ENCODE data around the gene PPARD. TPM values are rescaled to one million over a fixed set of nuclear protein-coding genes. Genes with fewer than 3 reads are reported as not detected.

Gene PPARD
- polyA plus RNA-seq, 3 donors = 1.2 to 22.0 (median 2.4) TPM

DNA sequence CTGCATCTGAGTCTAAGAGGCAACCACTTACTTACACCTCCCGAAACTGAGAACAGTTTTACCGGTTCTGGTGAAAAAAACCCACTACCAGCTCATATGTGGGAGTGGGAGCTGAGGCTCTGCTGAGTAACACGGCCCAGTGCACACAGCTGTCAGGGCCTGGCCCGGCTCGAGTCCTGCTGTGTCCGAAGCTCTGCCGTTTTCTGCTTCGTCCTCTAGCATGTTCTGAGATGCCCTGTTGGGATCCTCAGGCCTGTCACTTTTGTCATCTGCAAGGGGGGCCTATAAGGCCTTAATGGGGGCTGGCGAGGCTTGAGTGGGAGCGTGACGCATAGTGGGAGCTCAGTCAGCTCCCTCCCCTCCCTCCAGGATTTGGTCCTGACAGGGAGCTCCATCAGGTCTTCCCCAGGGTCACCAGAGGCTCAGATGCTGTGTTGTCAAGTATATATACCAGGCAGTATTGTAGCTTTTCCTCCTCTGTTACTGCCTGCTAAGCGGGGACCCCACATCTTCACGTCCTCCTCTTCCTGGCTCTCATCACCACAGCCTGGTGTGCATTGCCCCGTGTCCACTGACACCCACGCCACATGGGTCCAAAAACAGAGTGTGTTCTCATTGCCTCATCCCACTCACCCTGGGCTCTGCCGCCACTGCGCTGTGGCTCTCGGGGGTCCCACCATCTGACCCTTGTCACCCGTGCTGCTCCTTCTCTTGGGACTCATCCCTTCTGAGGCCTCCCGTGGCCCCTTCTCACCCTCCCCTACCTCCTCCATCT is 64.5 kb downstream of the PPARD start:
- Histone ChIP-seq H3K27me3 (ENCODE audit: control insufficient read depth in 2 of 2, insufficient read depth in 2 of 2, low read length in 2 of 2) (no peaks in the 10 kb centered on the region), H3K4me2 (replicated peaks; ENCODE audit: extremely low read depth, low read length, poor library complexity, severe bottlenecking) (no peak overlapping the region), H3K4me1 (ENCODE audit: control insufficient read depth in 1 of 2, insufficient read depth in 2 of 2, low read length in 2 of 2) (peaks cover 9 to 12% of the 10 kb centered on the region in 2 donors), H3K4me3 (replicated peaks in 1 of 3; ENCODE audit: low read depth in 2 of 3, low read length in 3 of 3) (no peak overlapping the region), H3K9ac (ENCODE audit: insufficient read depth, low read length, poor library complexity, severe bottlenecking) (no peak overlapping the region), H3K36me3 (replicated peaks in 1 of 2; ENCODE audit: control insufficient read depth in 1 of 2, insufficient read depth in 2 of 2, low read length in 2 of 2) (peaks cover 0 to 11% of the 10 kb centered on the region in 2 donors), H2AFZ (ENCODE audit: insufficient read depth, low read depth, low read length, poor library complexity, severe bottlenecking) (no peak overlapping the region), H3K27ac (ENCODE audit: low read depth in 1 of 2, low read length in 2 of 2) (no peak overlapping the region), H3K79me2 (ENCODE audit: insufficient read depth, low read length) (no peaks in the 10 kb centered on the region), H3K9me3 (replicated peaks in 1 of 2; ENCODE audit: control insufficient read depth in 1 of 2, insufficient read depth in 1 of 2, low read length in 2 of 2) (no peaks in the 10 kb centered on the region), H4K20me1 (ENCODE audit: insufficient read depth, low read length) (peaks cover 68% of the 10 kb centered on the region)
- no peak for DNase-seq
- Mint-ChIP-seq H3K27me3 (ENCODE audit: low read depth in 3 of 3) (peaks cover 3 to 11% (median 7%) of the 10 kb centered on the region in 3 donors), H3K36me3 (peaks cover 11 to 13% of the 10 kb centered on the region in 2 donors), H3K4me1 (peaks cover 13% of the 10 kb centered on the region), H3K4me3 (no peak overlapping the region), H3K27ac (peak overlapping the region in 1 of 7 donors; percentile 19), H3K9me3 (no peaks in the 10 kb centered on the region)
- WGBS (ENCODE audit: insufficient coverage) = 97% methylated on average over 12 of the region's 20 CpGs
- intact Hi-C loops (cut with micrococcal nuclease) = no loop called here
- TF ChIP-seq CTCF (IDR thresholded peaks at IDR 0.05) = no peak

DNA sequence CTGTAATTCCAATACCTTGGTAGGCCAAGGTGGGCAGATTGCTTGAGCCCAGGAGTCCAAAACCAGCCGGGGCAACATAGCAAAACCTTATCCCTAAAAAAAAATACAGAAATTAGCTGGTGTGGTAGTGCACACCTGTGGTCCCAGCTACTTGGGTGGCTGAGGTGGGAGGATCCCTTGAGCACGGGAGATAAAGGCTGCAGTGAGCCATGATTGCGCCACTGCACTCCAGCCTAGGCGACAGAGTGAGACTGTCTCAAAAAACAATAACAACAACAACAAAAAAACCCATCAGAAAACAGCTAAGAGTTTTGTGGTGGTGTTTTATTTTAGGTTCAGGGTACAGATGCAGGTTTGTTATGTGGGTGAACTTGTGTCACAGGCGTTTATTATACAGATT is 66.9 kb downstream of the PPARD start:
- Histone ChIP-seq H3K4me1 (ENCODE audit: control insufficient read depth in 1 of 2, insufficient read depth in 2 of 2, low read length in 2 of 2) (peaks cover 9 to 12% of the 10 kb centered on the region in 2 donors), H3K4me2 (replicated peaks; ENCODE audit: extremely low read depth, low read length, poor library complexity, severe bottlenecking) (no peak overlapping the region), H3K36me3 (replicated peaks in 1 of 2; ENCODE audit: control insufficient read depth in 1 of 2, insufficient read depth in 2 of 2, low read length in 2 of 2) (peaks cover 12 to 33% of the 10 kb centered on the region in 2 donors), H3K9ac (ENCODE audit: insufficient read depth, low read length, poor library complexity, severe bottlenecking) (no peak overlapping the region), H2AFZ (ENCODE audit: insufficient read depth, low read depth, low read length, poor library complexity, severe bottlenecking) (no peak overlapping the region), H3K79me2 (ENCODE audit: insufficient read depth, low read length) (no peaks in the 10 kb centered on the region), H4K20me1 (ENCODE audit: insufficient read depth, low read length) (peaks cover 50% of the 10 kb centered on the region), H3K9me3 (replicated peaks in 1 of 2; ENCODE audit: control insufficient read depth in 1 of 2, insufficient read depth in 1 of 2, low read length in 2 of 2) (no peaks in the 10 kb centered on the region), H3K27me3 (ENCODE audit: control insufficient read depth in 2 of 2, insufficient read depth in 2 of 2, low read length in 2 of 2) (no peaks in the 10 kb centered on the region), H3K27ac (ENCODE audit: low read depth in 1 of 2, low read length in 2 of 2) (no peak overlapping the region), H3K4me3 (replicated peaks in 1 of 3; ENCODE audit: low read depth in 2 of 3, low read length in 3 of 3) (no peak overlapping the region)
- no peak overlapping the region for H3K4me3 Mint-ChIP-seq
- H3K27ac Mint-ChIP-seq = no peak overlapping the region
- H3K27me3 Mint-ChIP-seq (ENCODE audit: low read depth in 3 of 3) = peaks cover 3 to 10% (median 7%) of the 10 kb centered on the region in 3 donors
- H3K4me1 Mint-ChIP-seq = peaks cover 13% of the 10 kb centered on the region
- H3K36me3 Mint-ChIP-seq = peaks cover 31 to 37% of the 10 kb centered on the region in 2 donors
- intact Hi-C loops (cut with micrococcal nuclease) = no loop called here
- no peaks in the 10 kb centered on the region for H3K9me3 Mint-ChIP-seq
- no CpG with 5 or more reads among the region's 5 CpGs for WGBS (ENCODE audit: insufficient coverage)
- no peak for DNase-seq
- no peak for TF ChIP-seq CTCF (IDR thresholded peaks at IDR 0.05)
